ENCODE results near the gene PHYKPL.

The PHYKPL gene

DNA sequence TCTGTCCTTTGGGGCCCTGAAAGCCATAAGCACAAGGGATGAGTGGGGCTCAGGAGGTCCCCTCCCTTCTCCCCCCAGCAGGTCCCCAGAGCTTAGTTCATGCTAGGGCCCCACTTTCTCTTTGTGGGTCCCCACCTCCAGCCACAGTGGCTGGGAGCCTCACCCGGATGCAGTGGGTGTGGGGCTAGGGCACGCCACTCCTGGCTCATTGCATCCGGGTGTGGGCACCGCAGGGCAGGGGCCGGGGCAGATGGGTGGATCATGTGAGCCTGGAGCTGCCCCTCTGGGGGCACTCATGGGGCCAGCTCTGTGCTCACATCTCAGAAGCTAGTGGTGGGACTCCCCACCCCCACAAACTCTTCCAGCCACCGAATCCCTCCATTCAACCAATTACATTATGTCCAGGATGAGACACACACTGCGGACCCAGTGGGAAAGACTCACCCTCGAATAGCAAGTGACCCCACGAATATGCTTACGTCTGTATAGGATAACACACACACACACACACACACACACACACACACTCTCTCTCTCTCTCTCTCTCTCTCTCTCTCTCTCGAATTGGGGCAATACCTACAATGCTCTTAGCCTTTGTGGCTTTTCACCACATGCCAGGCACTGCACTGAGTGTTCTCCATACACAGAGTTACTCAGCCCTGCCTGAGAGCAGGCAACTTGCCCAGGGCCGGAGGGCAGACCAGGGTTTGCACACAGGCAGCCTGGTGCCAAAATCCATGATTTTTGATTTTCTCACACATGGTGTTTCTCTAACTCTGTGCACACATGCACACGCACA is 16.8 kb upstream of the PHYKPL start:
- WGBS = 89% methylated on average over 11 of the region's 13 CpGs
- Histone ChIP-seq H3K4me2 (ENCODE audit: low read length, poor library complexity, severe bottlenecking) (no peak overlapping the region), H4K91ac (ENCODE audit: low read length) (no peak overlapping the region), H3K4me1 (ENCODE audit: control insufficient read depth, insufficient read depth, low read depth, low read length) (no peaks in the 10 kb centered on the region), H3K27ac (ENCODE audit: low read length, poor library complexity, severe bottlenecking) (no peak overlapping the region), H3K23ac (ENCODE audit: low read length in 2 of 2) (no peak overlapping the region), H3K9ac (ENCODE audit: low read length) (no peak overlapping the region), H2BK5ac (ENCODE audit: low read depth, low read length, poor library complexity, severe bottlenecking) (no peak overlapping the region), H3K18ac (ENCODE audit: low read depth in 1 of 2, low read length in 2 of 2) (no peak overlapping the region), H2AK5ac (ENCODE audit: low read length, severe bottlenecking) (no peak overlapping the region), H3K36me3 (ENCODE audit: control insufficient read depth in 1 of 2, insufficient read depth in 2 of 2, low read depth in 1 of 2, low read length in 2 of 2) (no peaks in the 10 kb centered on the region), H3K27me3 (ENCODE audit: control insufficient read depth in 1 of 2, insufficient read depth in 1 of 2, low read length in 2 of 2) (peaks cover 0 to 30% of the 10 kb centered on the region in 2 experiments), H3K4me3 (ENCODE audit: insufficient read depth in 1 of 2, low read depth in 1 of 2, low read length in 2 of 2) (no peak overlapping the region), H2BK120ac (ENCODE audit: low read depth, low read length) (no peak overlapping the region), H2BK12ac (ENCODE audit: low read length in 2 of 2) (no peak overlapping the region), H4K8ac (ENCODE audit: low read length) (no peak overlapping the region), H2AFZ (ENCODE audit: low read depth, low read length) (no peak overlapping the region), H3K4ac (ENCODE audit: low read depth in 1 of 2, low read length in 2 of 2) (no peak overlapping the region), H3K9me3 (ENCODE audit: control insufficient read depth, low read length) (no peaks in the 10 kb centered on the region), H3K79me1 (replicated peaks; ENCODE audit: low read length, poor library complexity, severe bottlenecking) (no peaks in the 10 kb centered on the region), H2BK15ac (ENCODE audit: low read depth, poor library complexity, severe bottlenecking) (no peak overlapping the region), H3K14ac (ENCODE audit: low read length in 2 of 2) (no peak overlapping the region)
- DNase-seq = no peak

DNA sequence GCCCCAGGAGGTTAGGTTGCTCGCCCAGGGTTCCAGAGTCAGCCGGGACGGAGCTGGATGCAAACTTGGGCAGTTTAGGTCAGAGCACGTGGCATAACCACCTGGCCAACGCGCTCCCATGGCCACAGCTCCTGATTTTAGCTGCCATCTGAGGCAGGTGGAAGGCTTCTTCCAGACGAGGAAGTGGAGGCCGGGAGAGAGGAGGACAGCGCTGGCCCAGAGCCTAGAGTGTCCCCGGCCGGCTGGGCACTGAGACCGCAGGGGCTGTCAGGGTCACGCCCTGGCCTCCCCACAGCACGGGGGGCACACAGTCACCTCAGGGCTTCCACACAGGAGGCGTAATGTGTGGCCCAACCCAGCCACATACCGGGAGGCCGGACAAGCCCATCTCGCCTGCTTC is 16.1 kb upstream of the PHYKPL start:
- no peaks in the 10 kb centered on the region for H3K9me3 ChIP-seq (ENCODE audit: control insufficient read depth, low read length)
- no peak overlapping the region for H3K9ac ChIP-seq (ENCODE audit: low read length)
- no peak overlapping the region for H2AFZ ChIP-seq (ENCODE audit: low read depth, low read length)
- peaks cover 0 to 27% of the 10 kb centered on the region in 2 experiments for H3K27me3 ChIP-seq (ENCODE audit: control insufficient read depth in 1 of 2, insufficient read depth in 1 of 2, low read length in 2 of 2)
- no peaks in the 10 kb centered on the region for H3K4me1 ChIP-seq (ENCODE audit: control insufficient read depth, insufficient read depth, low read depth, low read length)
- no peak overlapping the region for H3K27ac ChIP-seq (ENCODE audit: low read length, poor library complexity, severe bottlenecking)
- no peak overlapping the region for H2AK5ac ChIP-seq (ENCODE audit: low read length, severe bottlenecking)
- no peak for DNase-seq
- no peak overlapping the region for H2BK12ac ChIP-seq (ENCODE audit: low read length in 2 of 2)
- no peaks in the 10 kb centered on the region for H3K36me3 ChIP-seq (ENCODE audit: control insufficient read depth in 1 of 2, insufficient read depth in 2 of 2, low read depth in 1 of 2, low read length in 2 of 2)
- no peak overlapping the region for H3K4ac ChIP-seq (ENCODE audit: low read depth in 1 of 2, low read length in 2 of 2)
- no peak overlapping the region for H2BK15ac ChIP-seq (ENCODE audit: low read depth, poor library complexity, severe bottlenecking)
- no peak overlapping the region for H2BK120ac ChIP-seq (ENCODE audit: low read depth, low read length)
- no peak overlapping the region for H3K23ac ChIP-seq (ENCODE audit: low read length in 2 of 2)
- H2BK5ac ChIP-seq (ENCODE audit: low read depth, low read length, poor library complexity, severe bottlenecking) = no peak overlapping the region
- no peak overlapping the region for H3K4me3 ChIP-seq (ENCODE audit: insufficient read depth in 1 of 2, low read depth in 1 of 2, low read length in 2 of 2)
- no peak overlapping the region for H4K91ac ChIP-seq (ENCODE audit: low read length)
- H3K79me1 ChIP-seq (replicated peaks; ENCODE audit: low read length, poor library complexity, severe bottlenecking) = no peaks in the 10 kb centered on the region
- no peak overlapping the region for H4K8ac ChIP-seq (ENCODE audit: low read length)
- H3K14ac ChIP-seq (ENCODE audit: low read length in 2 of 2) = no peak overlapping the region
- 89% methylated on average over 18 of the region's 18 CpGs for WGBS
- H3K18ac ChIP-seq (ENCODE audit: low read depth in 1 of 2, low read length in 2 of 2) = no peak overlapping the region
- H3K4me2 ChIP-seq (ENCODE audit: low read length, poor library complexity, severe bottlenecking) = no peak overlapping the region

DNA sequence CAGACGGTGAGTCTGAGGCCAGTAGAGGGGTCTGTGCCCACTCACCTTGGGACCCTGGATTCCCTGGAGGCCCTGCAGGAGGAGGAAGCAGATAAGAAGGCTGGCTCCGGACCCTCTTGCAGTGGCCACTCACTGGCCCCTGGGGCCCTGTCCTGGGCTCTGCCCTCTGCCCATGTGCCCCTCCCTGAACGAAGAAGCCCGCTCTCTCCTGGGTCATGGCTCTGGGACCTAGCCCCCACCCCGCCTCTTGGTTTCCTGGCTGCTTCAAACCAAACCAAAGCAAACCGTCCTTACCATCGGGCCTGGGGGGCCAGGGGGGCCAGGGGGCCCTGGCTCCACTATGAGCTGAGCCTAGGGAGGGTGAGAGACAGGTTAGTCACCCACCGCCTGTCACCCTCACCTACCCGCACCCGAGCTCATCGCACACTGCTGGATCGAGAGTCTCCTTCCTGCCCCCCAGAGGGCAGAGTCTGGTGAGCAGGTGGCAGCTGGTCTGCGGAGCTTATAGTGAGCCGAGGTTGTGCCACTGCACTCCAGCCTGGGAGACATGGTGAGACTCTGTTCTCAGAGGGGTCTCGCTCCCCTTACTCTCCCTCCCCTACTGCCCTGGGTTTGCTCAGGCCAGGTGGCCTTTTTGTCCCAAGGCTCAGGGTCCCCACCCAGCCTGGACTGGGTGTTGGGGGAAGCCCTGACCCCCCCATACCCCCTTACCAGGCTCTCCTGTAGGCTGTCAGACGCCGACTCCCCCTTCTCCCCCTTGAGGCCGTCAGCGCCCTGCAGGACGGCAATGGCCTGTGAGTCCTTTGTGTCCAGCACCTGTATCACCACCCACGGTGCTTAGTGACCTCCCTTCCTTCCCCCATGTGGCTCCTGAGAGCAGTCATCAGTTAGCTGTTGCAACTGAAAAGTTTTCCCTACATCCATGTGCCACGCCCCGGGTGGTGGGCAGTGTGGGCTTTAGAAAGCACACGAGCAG is 15.2 kb upstream of the PHYKPL start:
- no peak for DNase-seq
- Histone ChIP-seq H3K9me3 (ENCODE audit: control insufficient read depth, low read length) (no peaks in the 10 kb centered on the region), H3K18ac (ENCODE audit: low read depth in 1 of 2, low read length in 2 of 2) (no peak overlapping the region), H3K36me3 (ENCODE audit: control insufficient read depth in 1 of 2, insufficient read depth in 2 of 2, low read depth in 1 of 2, low read length in 2 of 2) (no peaks in the 10 kb centered on the region), H2BK120ac (ENCODE audit: low read depth, low read length) (no peak overlapping the region), H3K4me3 (ENCODE audit: insufficient read depth in 1 of 2, low read depth in 1 of 2, low read length in 2 of 2) (no peak overlapping the region), H2AFZ (ENCODE audit: low read depth, low read length) (no peak overlapping the region), H3K27me3 (ENCODE audit: control insufficient read depth in 1 of 2, insufficient read depth in 1 of 2, low read length in 2 of 2) (peaks cover 0 to 27% of the 10 kb centered on the region in 2 experiments), H3K79me1 (replicated peaks; ENCODE audit: low read length, poor library complexity, severe bottlenecking) (no peaks in the 10 kb centered on the region), H3K4me1 (ENCODE audit: control insufficient read depth, insufficient read depth, low read depth, low read length) (no peaks in the 10 kb centered on the region), H3K4me2 (ENCODE audit: low read length, poor library complexity, severe bottlenecking) (no peak overlapping the region), H2AK5ac (ENCODE audit: low read length, severe bottlenecking) (no peak overlapping the region), H4K8ac (ENCODE audit: low read length) (no peak overlapping the region), H2BK12ac (ENCODE audit: low read length in 2 of 2) (no peak overlapping the region), H3K23ac (ENCODE audit: low read length in 2 of 2) (no peak overlapping the region), H3K14ac (ENCODE audit: low read length in 2 of 2) (no peak overlapping the region), H4K91ac (ENCODE audit: low read length) (no peak overlapping the region), H3K9ac (ENCODE audit: low read length) (no peak overlapping the region), H2BK5ac (ENCODE audit: low read depth, low read length, poor library complexity, severe bottlenecking) (no peak overlapping the region), H2BK15ac (ENCODE audit: low read depth, poor library complexity, severe bottlenecking) (no peak overlapping the region), H3K4ac (ENCODE audit: low read depth in 1 of 2, low read length in 2 of 2) (no peak overlapping the region), H3K27ac (ENCODE audit: low read length, poor library complexity, severe bottlenecking) (no peak overlapping the region)
- 86% methylated on average over 23 of the region's 24 CpGs for WGBS

DNA sequence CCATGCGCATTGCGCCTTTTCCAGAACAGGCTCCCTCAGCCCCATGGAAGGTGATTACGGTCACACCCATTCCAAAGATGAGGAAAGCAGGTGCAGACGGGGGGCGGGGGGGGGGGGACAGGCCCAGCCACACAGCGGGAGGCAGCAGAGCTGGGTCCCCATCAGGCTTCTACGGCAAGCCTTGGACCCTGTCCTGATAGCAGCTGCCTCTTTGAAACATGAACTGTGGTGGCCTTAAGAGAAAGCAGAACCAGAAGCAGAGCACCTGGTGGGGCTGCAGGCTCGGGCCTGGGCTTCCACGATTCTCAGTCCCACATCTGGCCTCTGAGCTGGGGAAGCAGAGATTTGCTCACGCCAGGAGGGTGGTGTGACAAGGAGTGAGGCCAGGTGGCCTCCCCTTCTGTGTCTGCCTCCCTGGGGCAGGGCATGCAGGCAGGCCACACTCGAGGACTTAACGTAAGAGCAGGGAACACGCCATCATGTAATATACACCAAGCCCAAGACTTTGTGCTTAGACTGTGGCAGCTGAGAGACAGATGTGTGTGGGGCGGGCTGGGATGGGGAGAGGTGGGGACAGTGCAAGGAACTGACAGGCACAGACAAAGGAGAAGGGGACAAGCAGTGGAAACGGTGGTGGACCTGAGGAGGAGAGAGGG is 14.2 kb upstream of the PHYKPL start:
- Histone ChIP-seq H2AFZ (ENCODE audit: low read depth, low read length) (no peak overlapping the region), H3K79me1 (replicated peaks; ENCODE audit: low read length, poor library complexity, severe bottlenecking) (no peaks in the 10 kb centered on the region), H4K91ac (ENCODE audit: low read length) (no peak overlapping the region), H3K23ac (ENCODE audit: low read length in 2 of 2) (no peak overlapping the region), H4K8ac (ENCODE audit: low read length) (no peak overlapping the region), H3K18ac (ENCODE audit: low read depth in 1 of 2, low read length in 2 of 2) (no peak overlapping the region), H3K27me3 (ENCODE audit: control insufficient read depth in 1 of 2, insufficient read depth in 1 of 2, low read length in 2 of 2) (peaks cover 0 to 31% of the 10 kb centered on the region in 2 experiments), H3K9ac (ENCODE audit: low read length) (no peak overlapping the region), H3K4ac (ENCODE audit: low read depth in 1 of 2, low read length in 2 of 2) (no peak overlapping the region), H2BK15ac (ENCODE audit: low read depth, poor library complexity, severe bottlenecking) (no peak overlapping the region), H2AK5ac (ENCODE audit: low read length, severe bottlenecking) (no peak overlapping the region), H2BK5ac (ENCODE audit: low read depth, low read length, poor library complexity, severe bottlenecking) (no peak overlapping the region), H3K36me3 (ENCODE audit: control insufficient read depth in 1 of 2, insufficient read depth in 2 of 2, low read depth in 1 of 2, low read length in 2 of 2) (no peaks in the 10 kb centered on the region), H3K4me1 (ENCODE audit: control insufficient read depth, insufficient read depth, low read depth, low read length) (no peaks in the 10 kb centered on the region), H2BK120ac (ENCODE audit: low read depth, low read length) (no peak overlapping the region), H3K27ac (ENCODE audit: low read length, poor library complexity, severe bottlenecking) (no peak overlapping the region), H3K4me2 (ENCODE audit: low read length, poor library complexity, severe bottlenecking) (no peak overlapping the region), H2BK12ac (ENCODE audit: low read length in 2 of 2) (no peak overlapping the region), H3K4me3 (ENCODE audit: insufficient read depth in 1 of 2, low read depth in 1 of 2, low read length in 2 of 2) (no peak overlapping the region), H3K14ac (ENCODE audit: low read length in 2 of 2) (no peak overlapping the region), H3K9me3 (ENCODE audit: control insufficient read depth, low read length) (no peaks in the 10 kb centered on the region)
- no peak for DNase-seq
- WGBS = 88% methylated on average over 15 of the region's 15 CpGs

All from mesenchymal stem cell (in vitro differentiated cells and primary cell).